ENCODE measurements around the gene NAGLU.

GRCh38 chr17:42566883-42567573 lies 31.0 kb downstream of the NAGLU start, which contains the start of gene MLX:
- TF ChIP-seq CTCF (conservative IDR thresholded peaks at IDR 0.05 in 1 of 2, IDR thresholded peaks at IDR 0.05 in 1 of 2; ENCODE audit: extremely low read depth in 1 of 2, insufficient read depth in 1 of 2, low read depth in 1 of 2, low read length in 2 of 2) = no peak
- no peak for TF ChIP-seq EZH2 (IDR thresholded peaks at IDR 0.05; ENCODE audit: borderline replicate concordance, low read length)

All from mammary epithelial cell (primary cell).